K562 (cell line): ENCODE results near the gene SNX15. TPM values are rescaled to one million over a fixed set of nuclear protein-coding genes. Genes with fewer than 3 reads are reported as not detected.

Experiments used
- CEBPG ChIP-seq, 3 experiments: fragments of 200-800 bp in 1 of 3; sonication (Bioruptor generic) in 1 of 3; sonication (generic) in 1 of 3; formaldehyde crosslinking in 1 of 3; IDR thresholded peaks in 2 of 3; conservative IDR thresholded peaks in 1 of 3; 2 replicates each; pipeline versions ENCODE4 v1.6.1 to v1.8.0; 2016 to 2022; ENCODE audit warnings: missing compliant biosample characterization in 2 of 3, missing genetic modification characterization in 2 of 3, mild to moderate bottlenecking in 1 of 3, missing genetic modification reagents in 1 of 3
- FIP1L1 ChIP-seq: fragments of 200-400 bp; formaldehyde crosslinking; IDR thresholded peaks from 2 replicates; pipeline ENCODE4 v1.6.1; 2018; ENCODE audit warnings: mild to moderate bottlenecking, low read depth, low read length; ENCODE audit not compliant: poor library complexity, severe bottlenecking
- FOXJ3 ChIP-seq: sonication (generic); formaldehyde crosslinking; IDR thresholded peaks from 2 replicates; pipeline ENCODE4 v1.4.0; 2020; ENCODE audit warnings: mild to moderate bottlenecking, missing genetic modification reagents
- FOXM1 ChIP-seq, 2 experiments: fragments of 450-650 bp in 1 of 2; sonication (generic) in 1 of 2; formaldehyde crosslinking in 1 of 2; IDR thresholded peaks; 2 replicates each; pipeline versions ENCODE4 v1.6.1 to v1.9.0; 2017 to 2022; ENCODE audit warnings: low read depth in 2 of 2, mild to moderate bottlenecking in 2 of 2, missing genetic modification reagents in 1 of 2, moderate library complexity in 1 of 2
- FUS ChIP-seq: fragments of 200-400 bp; formaldehyde crosslinking; optimal IDR thresholded peaks from 2 replicates; pipeline ENCODE3; 2017; ENCODE audit warnings: low read depth, low read length
- GABPB1 ChIP-seq: sonication (generic); formaldehyde crosslinking; IDR thresholded peaks from 2 replicates; pipeline ENCODE4 v1.8.0; 2022; ENCODE audit warnings: mild to moderate bottlenecking, missing genetic modification reagents
- GATAD2A ChIP-seq: fragments of 450-650 bp; IDR thresholded peaks from 2 replicates; pipeline ENCODE4 v1.6.1; 2017
- HCFC1 ChIP-seq: IDR thresholded peaks from 2 replicates; pipeline ENCODE4 v1.6.1; 2012; ENCODE audit warnings: low read depth, low read length, improper control_type of control experiment
- HNRNPH1 ChIP-seq: fragments of 200-400 bp; formaldehyde crosslinking; optimal IDR thresholded peaks from 2 replicates; pipeline ENCODE3; 2017; ENCODE audit warnings: low read depth, mild to moderate bottlenecking, low read length, moderate library complexity
- HNRNPL ChIP-seq: fragments of 200-400 bp; formaldehyde crosslinking; IDR thresholded peaks from 2 replicates; pipeline ENCODE4 v1.6.1; 2017; ENCODE audit warnings: low read depth, mild to moderate bottlenecking, low read length
- HOMEZ ChIP-seq: fragments of 250-450 bp; sonication (Bioruptor Pico); IDR thresholded peaks from 2 replicates; pipeline ENCODE4 v1.4.0; 2020; ENCODE audit warnings: mild to moderate bottlenecking, moderate library complexity
- KLF1 ChIP-seq: fragments of 450-650 bp; IDR thresholded peaks from 2 replicates; pipeline ENCODE4 v1.6.1; 2016; ENCODE audit warnings: missing genetic modification characterization, missing compliant biosample characterization
- MCM3 ChIP-seq: fragments of 450-650 bp; IDR thresholded peaks from 2 replicates; pipeline ENCODE4 v1.6.1; 2016
- NEUROD1 ChIP-seq: fragments of 150-350 bp; IDR thresholded peaks from 2 replicates; pipeline ENCODE4 v1.6.1; 2014; ENCODE audit warnings: borderline replicate concordance, low read length, low read depth; ENCODE audit not compliant: partially characterized antibody
- NR1H2 ChIP-seq: sonication (generic); formaldehyde crosslinking; IDR thresholded peaks from 2 replicates; pipeline ENCODE4 v1.4.0; 2020; ENCODE audit warnings: mild to moderate bottlenecking, missing genetic modification reagents
- POLR2A ChIP-seq: fragments of 450-650 bp; conservative IDR thresholded peaks from 2 replicates; pipeline ENCODE4 v1.6.1; 2016
- POLR2AphosphoS5 ChIP-seq: IDR thresholded peaks from 2 replicates; pipeline ENCODE4 v1.6.1; 2011; ENCODE audit warnings: mild to moderate bottlenecking, low read depth, low read length, moderate library complexity; ENCODE audit not compliant: control insufficient read depth, insufficient read depth
- RBFOX2 ChIP-seq: fragments of 200-400 bp; formaldehyde crosslinking; IDR thresholded peaks from 2 replicates; pipeline ENCODE4 v1.6.1; 2017; ENCODE audit warnings: low read depth, mild to moderate bottlenecking, low read length, moderate library complexity
- SAP30 ChIP-seq: fragments of 200-600 bp; sonication (generic); IDR thresholded peaks from 2 replicates; pipeline ENCODE4 v1.6.1; 2012; ENCODE audit warnings: borderline replicate concordance, low read depth, mild to moderate bottlenecking, moderate library complexity, low read length, control low read depth, inconsistent platforms; ENCODE audit not compliant: insufficient read depth, poor library complexity, severe bottlenecking
- SIN3A ChIP-seq, 2 experiments: fragments of 150-350 bp in 1 of 2; IDR thresholded peaks; 2 replicates each; pipeline ENCODE4 v1.6.1; 2011 to 2016; ENCODE audit warnings: borderline replicate concordance in 2 of 2, low read depth in 2 of 2, low read length in 2 of 2, mild to moderate bottlenecking in 2 of 2, moderate library complexity in 2 of 2; ENCODE audit not compliant: control insufficient read depth in 1 of 2
- SUPT5H ChIP-seq: fragments of 450-650 bp; IDR thresholded peaks from 2 replicates; pipeline ENCODE4 v1.6.1; 2016
- TGIF2 ChIP-seq: sonication (generic); formaldehyde crosslinking; IDR thresholded peaks from 2 replicates; pipeline ENCODE4 v1.8.1; 2022; ENCODE audit warnings: mild to moderate bottlenecking, missing genetic modification reagents, moderate library complexity
- THAP12 ChIP-seq: fragments of 250-450 bp; sonication (Bioruptor Pico); IDR thresholded peaks from 2 replicates; pipeline ENCODE4 v1.9.0; 2021; ENCODE audit warnings: mild to moderate bottlenecking, inconsistent platforms
- ZNF408 ChIP-seq: fragments of 250-450 bp; sonication (Bioruptor Pico); IDR thresholded peaks from 2 replicates; pipeline ENCODE4 v1.4.0; 2020; ENCODE audit warnings: low read depth, mild to moderate bottlenecking, moderate library complexity
- polyA plus RNA-seq, 8 experiments: library from polyadenylated mRNA; depleted of rRNA in 4 of 8; stranded (reverse) in 5 of 8; unstranded in 3 of 8; fragments of >200 nt; fragmentation: Nextera tagmentation in 2 of 8; fragmentation: Illumina TruSeq in 1 of 8; extraction: Ambion mirVana in 2 of 8; extraction: Trizol in 1 of 8; gene quantifications; 2 replicates each; pipeline versions ENCODE4 v1.2.1 to v1.2.3, GENCODE V29; 2011 to 2014; ENCODE audit warnings: inconsistent platforms in 1 of 8, missing spikeins in 1 of 8
- total RNA-seq, 7 experiments: library from RNA; depleted of rRNA in 6 of 7; stranded (reverse); fragments of >200 nt in 6 of 7; fragmentation: Illumina TruSeq in 2 of 7; extraction: Trizol in 2 of 7; gene quantifications; 2 replicates each; pipeline versions ENCODE4 v1.2.1 to v1.2.3, GENCODE V29; 2011 to 2021; ENCODE audit warnings: low replicate concordance in 1 of 7

SNX15 gene
- total and polyA plus RNA-seq, 9 of the 15 experiments (the other 6 are each of a cell fraction or from before 2014, with no cell fraction given) = 1.8 to 27.8 (median 15.2) TPM

- TF ChIP-seq GABPB1 (CRISPR knock-in tag) (peak; percentile 59), RBFOX2 (peak; percentile 91), ZNF408 (CRISPR knock-in tag) (no peak), SIN3A (IDR thresholded peaks at IDR 0.05; ENCODE audit: borderline replicate concordance in 2 of 2, control insufficient read depth in 1 of 2, low read depth in 2 of 2, low read length in 2 of 2) (peak in 1 of 2 experiments; percentile 46; a peak in 1 of 4 replicates), POLR2AphosphoS5 (peak; percentile 47; the same call in 1 of the 2 replicates), THAP12 (CRISPR knock-in tag) (0 out of 2 replicates have a peak, but pooled peaks have one; percentile 3), HOMEZ (CRISPR knock-in tag) (0 out of 2 replicates have a peak, but pooled peaks have one; percentile 29), FOXJ3 (CRISPR knock-in tag) (no peak), FOXM1 (IDR thresholded peaks at IDR 0.05; ENCODE audit: low read depth) (peak; percentile 81), FOXM1 (CRISPR knock-in tag; IDR thresholded peaks at IDR 0.05; ENCODE audit: low read depth) (no peak; the same call in 1 of the 2 replicates), MCM3 (no peak), TGIF2 (CRISPR knock-in tag) (no peak), FIP1L1 (peak; percentile 52), NEUROD1 (peak; percentile 50), FUS (peak; percentile 79), SUPT5H (peak; percentile 84), SAP30 (peak; percentile 81), POLR2A (peak; percentile 86), HNRNPL (peak; percentile 89; the same call in 1 of the 2 replicates), HNRNPH1 (no peak), NR1H2 (CRISPR knock-in tag) (peak; percentile 44; the same call in 1 of the 2 replicates), HCFC1 (peak; percentile 75), KLF1 (no peak), GATAD2A (no peak), CEBPG (CRISPR knock-in tag; IDR thresholded peaks at IDR 0.05) (0 out of 2 replicates have a peak, but pooled peaks have one; percentile 18), CEBPG (tag; conservative IDR thresholded peaks at IDR 0.05 in 1 of 2, IDR thresholded peaks at IDR 0.05 in 1 of 2) (no peak)
These were observed 13.8 kb downstream of the SNX15 start, which contains the start of gene SAC3D1 (continued) for GRCh38 chr11:65040847-65041622.
